ENCODE data around the gene CAMP.

Gene CAMP

GRCh38 chr3:48215019-48215418 lies 8.3 kb upstream of the CAMP start:
- DNase-seq: no peak

GRCh38 chr3:48215466-48215865 lies 7.8 kb upstream of the CAMP start:
- DNase-seq: no peak

DNA sequence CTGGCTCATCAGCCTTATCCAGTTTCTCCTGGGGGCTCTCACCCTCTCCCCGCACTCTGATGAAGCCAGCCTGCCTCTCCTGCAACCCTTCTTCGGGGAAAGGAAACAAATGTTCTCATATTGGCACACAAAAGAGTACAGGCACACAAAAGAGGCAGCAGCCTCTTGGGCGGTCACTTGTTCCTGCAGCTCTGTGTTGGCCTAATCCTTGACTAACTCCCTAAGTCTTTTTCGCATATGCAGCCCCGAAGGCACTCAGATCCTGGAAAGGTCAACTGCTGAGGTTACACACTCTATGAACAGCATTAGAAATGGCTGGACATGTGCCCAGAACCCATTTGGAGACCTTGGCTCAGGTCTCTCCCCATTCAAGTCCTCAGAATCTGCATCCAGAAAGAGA lies 7.4 kb upstream of the CAMP start:
- no peak for DNase-seq

- DNase-seq: no peak
Observed at GRCh38 chr3:48217449-48217848, 5.8 kb upstream of the CAMP start.

GRCh38 chr3:48218537-48218936 lies 4.8 kb upstream of the CAMP start:
- DNase-seq: no peak

DNA sequence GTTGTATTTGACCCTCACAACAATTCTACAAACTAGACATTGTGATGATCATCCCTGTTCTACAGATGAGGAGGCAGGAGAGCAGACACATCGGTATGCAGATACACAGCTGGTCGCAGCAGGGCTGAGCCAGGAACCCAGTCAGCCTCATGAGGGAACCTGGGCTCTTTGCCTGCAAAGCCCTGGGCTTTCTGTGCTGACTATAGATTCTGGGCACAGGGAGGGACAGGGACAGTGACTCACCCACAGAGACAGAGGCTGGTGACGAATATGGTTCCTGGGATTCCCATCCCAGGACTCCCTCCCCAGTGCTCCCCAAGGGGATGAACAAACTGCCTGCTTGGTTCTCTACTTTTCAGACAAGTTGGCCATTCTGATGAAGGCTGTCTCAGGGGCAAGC lies 3.8 kb upstream of the CAMP start:
- no peak for DNase-seq

GRCh38 chr3:48220746-48221145 lies 2.5 kb upstream of the CAMP start:
- no peak for DNase-seq

DNA sequence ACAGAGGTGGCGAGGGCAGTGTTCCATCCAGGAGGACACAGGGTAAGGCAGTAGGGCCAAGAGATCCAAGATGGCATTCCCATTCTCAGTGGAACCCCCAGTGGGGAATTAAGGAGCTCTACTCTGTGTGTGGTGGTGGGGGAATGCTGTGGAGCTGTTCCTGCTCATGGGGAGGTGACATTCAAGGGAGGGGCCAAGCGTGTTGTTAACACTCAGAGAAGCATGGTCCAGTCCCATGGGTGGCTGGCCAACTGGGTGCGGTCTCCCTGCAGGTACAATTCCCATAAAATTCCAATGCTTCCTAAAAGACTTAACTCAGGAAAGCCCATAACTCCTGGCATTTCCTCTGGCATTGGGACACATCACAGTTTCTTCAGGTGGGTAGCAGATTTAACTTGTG lies 2.3 kb downstream of the CAMP start:
- DNase-seq: no peak

- DNase-seq: no peak
Observed at GRCh38 chr3:48226939-48227338, 3.6 kb downstream of the CAMP start.

DNA sequence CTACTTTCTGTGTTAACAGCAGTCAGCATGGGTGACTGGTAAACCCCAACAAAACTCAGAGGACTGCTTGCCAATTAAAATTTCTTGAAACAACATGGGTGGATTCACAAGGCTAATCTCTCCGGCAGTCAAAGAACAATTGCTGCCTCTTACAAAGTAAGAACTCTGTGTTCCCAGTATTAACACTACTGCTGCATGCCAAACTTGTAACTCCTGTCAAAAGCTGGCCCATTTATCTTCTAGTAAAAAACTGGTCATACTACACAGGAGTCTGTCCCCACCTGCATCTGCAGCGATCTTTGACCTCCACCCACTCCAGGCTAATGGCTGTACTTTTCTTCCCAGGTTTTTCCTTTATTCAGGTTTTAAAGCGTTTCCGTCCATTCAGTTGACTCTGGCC lies 8.9 kb downstream of the CAMP start:
- no peak for DNase-seq

GRCh38 chr3:48232734-48233133 lies 9.4 kb downstream of the CAMP start:
- peak; percentile 77 for DNase-seq

DNA sequence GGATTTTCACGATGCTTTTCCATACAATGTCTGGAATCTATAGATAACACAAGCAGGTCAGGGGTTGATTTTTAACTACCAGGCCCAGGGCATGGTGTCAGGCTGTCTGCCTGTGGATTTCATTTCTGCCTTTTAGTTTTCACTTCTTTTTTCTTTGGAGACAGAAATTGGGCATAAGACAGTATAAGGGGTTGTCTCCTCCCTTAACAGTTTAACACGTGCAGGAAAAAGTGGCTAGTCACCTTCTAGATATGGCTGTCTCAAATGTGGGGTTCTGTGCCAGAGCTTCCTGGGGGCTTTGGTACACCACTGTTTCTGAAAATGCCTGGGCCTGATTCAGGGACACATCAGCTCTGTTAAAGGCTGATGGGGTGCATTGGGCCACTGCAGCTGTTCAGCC lies 10.2 kb downstream of the CAMP start:
- DNase-seq: no peak

DNA sequence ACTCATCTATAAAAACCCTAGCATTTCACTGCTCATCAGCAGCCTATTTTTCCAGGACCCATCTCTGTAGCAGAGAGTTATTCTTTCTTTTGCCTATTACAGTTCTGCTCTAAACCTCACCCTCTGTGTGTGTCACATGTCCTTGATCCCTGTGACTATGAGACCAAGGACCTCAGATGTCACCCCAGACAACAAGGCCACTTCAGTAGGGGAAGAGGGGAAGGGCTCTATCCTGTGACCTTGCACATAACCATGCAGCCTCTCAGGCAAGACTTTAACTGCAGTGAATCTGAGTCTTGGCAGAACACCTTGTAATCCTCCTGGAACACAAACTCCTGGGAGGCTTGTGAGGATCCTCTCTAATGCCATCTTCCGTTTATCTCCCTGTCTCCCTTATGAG lies 13.2 kb downstream of the CAMP start:
- DNase-seq: no peak

- DNase-seq: no peak
Observed at GRCh38 chr3:48238531-48239085, 15.3 kb downstream of the CAMP start.

DNA sequence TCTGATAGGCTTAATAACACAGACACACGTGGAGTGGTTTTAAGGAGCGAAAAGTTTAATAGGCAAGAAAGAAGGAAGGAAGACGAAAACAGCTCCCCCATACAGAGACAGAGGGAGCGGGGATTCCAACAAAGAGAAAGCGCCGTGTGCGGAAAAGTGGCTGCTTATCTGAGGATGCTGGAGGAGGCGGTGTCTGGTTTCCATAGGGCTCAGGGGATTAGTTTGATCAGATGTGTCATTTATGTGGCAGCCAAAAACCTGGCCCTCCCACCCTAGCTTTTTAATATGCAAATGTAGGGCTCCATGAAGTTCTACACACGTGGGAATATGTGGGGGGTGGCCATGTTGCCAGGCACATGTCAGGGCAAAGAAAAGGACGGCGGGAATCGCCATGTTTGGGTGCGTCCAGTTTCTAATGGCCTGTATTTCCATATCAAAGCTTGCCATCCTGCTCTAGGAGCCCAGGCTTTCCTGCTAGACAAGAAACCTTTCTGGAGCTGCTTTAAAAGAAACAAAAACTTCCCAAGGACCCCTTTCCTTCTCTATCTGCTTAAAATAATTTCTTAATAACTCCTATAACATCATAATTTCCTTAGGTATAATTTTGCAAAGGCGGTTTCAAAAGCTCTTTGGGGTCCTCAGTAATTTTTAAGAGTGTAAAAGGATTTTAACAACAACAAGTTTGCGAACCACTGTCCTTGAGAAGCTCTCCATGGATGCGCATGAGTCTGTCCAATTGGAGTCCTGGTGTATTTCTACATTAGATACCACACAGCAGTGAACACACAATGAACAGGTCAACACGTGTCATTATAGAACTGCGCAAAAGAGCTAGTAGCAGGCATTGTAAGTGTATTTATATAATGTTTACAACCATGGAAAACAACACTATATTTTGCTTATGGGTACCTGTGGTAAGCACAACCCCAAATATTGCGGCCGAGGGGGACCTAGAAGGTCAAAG lies 17.0 kb downstream of the CAMP start:
- no peak for DNase-seq

GRCh38 chr3:48241796-48242455 lies 18.6 kb downstream of the CAMP start:
- no peak for DNase-seq

- no peak for DNase-seq
Observed at GRCh38 chr3:48243886-48244285, 20.6 kb downstream of the CAMP start.

GRCh38 chr3:48244461-48244860 lies 21.2 kb downstream of the CAMP start:
- no peak for DNase-seq

DNA sequence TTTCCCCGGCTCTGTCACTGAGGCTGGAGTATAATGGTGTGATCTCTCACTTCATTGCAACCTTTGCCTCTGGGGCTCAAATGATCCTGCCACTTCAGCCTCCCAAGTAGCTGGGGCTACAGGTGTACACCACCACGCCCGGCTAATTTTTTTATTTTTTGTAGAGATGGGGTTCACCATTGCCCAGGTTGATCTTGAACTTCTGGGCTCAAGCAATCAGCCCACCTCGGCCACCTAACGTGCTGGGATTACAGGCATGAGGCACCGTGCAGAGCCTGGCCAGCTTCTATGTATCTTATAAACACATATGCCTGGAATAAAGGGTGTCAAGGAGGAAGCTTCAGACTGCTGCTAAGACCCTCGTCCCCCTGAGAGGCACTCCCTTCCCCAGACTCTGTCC lies 21.8 kb downstream of the CAMP start:
- DNase-seq: no peak

- DNase-seq: peak; percentile 38
Observed at GRCh38 chr3:48247401-48247811, 24.1 kb downstream of the CAMP start.

- peak; percentile 80 for DNase-seq
Observed at GRCh38 chr3:48248095-48248850, 25.0 kb downstream of the CAMP start.

DNA sequence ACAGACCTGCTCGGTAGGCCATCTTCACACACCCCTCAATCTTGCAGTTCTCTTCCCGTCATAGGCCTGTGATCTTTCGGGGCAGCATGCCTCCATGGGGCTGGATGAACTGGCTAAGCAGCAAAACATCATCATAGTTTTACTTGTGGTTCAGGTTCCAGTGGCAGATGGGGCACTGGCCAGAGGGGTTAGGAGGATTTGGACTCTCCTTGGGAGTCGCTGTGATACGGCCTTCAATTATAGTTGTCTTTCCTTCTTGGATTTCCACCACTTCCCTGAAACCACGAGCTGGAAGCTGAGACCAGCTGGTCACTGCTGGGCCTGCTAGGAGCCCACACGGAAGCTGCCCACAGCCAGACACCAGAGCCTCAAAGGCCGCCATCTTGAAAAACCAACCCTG lies 33.3 kb downstream of the CAMP start:
- no peak for DNase-seq

DNA sequence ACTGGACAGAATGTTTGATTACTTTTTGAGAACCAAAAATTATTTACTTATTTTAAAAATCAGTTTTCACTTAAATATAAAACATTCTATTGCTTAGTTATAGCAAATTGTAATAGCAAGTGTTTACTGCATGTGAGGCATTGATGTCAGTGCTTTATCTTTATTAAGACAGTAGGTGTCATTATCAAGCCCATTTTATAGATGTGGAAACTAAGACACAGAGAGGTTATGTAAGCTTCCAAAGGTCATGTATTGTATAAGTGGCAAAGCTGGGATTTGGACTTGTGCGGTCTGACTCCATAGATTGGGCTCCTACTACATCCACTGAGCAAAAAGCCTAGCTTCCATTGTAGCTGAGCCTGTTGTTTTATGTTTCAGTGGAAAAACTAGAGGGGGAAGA lies 35.2 kb downstream of the CAMP start:
- DNase-seq: no peak
